Stimulated activated CD4-positive, alpha-beta T cell treated with anti-CD3 and anti-CD28 coated beads, Interleukin-12 subunit alpha, Interleukin-12 subunit beta, amount 100 ng/mL, for 24 hours (primary cell): ENCODE data around the gene PAPSS1.
"Not testable (repeated sequence)": the region's sequence is repeated elsewhere in the genome, so short reads cannot be mapped to it uniquely, and the experiment has no call there.

Source experiments
- DNase-seq, 2 experiments: peaks; one replicate each; pipeline ENCODE4 v3.0.0-alpha.2; 2020; ENCODE audit warnings: low read depth in 2 of 2

PAPSS1 gene

GRCh38 chr4:107719922-107720722 is at the start of gene PAPSS1:
Gene PAPSS1, minus strand, starts transcription at chr4:107720234. Its CDS starts 55 bp downstream, at chr4:107720179.
- DNase-seq: peak; percentile 90 to 92

DNA sequence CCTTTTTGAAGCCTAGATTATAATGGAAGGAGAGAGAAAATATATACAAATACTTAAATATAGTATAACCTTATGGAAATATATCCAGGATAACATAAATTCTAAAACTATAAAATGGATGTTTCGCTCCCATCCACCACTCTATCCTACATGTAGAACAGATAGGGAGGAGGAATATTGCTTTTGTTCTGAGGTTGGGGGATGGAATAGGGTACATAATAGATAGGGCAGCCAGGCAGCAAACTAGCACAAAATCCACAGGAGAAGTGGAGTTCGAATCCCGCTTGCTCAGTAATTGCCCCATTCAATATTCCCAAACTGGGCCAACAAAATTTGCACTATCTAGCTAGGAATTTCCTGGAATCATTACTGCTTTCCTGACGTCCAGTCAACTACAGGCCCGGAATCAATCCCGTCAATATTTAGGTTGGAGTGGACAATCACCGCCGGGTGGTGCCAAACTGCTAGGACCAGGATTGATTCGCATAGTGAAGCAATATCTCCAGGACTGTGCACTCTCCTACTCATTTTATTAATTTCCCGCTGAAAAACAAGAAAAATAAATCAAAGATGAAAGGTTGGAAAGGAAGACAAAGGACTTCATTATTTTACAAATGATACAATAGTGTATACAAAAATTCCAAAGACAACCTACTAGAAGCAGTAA is 40.4 kb upstream of the PAPSS1 start:
- DNase-seq: no peak

GRCh38 chr4:107757864-107758476 is 37.9 kb upstream of the PAPSS1 start:
- no peak for DNase-seq

DNA sequence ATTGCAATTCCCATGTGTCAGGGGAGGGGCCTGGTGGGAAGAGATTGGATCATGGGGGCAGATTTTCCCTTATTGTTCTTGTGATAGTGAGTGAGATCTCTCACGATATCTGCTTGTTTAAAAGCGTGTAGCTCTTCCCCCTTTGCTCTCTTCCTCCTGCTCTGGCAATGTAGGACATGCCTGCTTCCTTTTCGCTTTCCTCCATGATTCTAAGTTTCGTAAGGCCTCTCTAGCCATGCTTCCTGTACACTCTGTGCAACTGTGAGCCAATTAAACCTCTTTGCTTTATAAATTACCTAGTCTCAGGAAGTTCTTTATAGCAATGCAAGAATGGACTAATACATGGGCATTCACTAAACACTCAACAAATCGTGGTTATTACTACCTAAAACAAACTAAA is 37.2 kb upstream of the PAPSS1 start:
- no peak for DNase-seq

GRCh38 chr4:107755841-107756356 is 35.9 kb upstream of the PAPSS1 start:
- DNase-seq: no peak

GRCh38 chr4:107751670-107752069 is 31.6 kb upstream of the PAPSS1 start:
- no peak for DNase-seq

DNA sequence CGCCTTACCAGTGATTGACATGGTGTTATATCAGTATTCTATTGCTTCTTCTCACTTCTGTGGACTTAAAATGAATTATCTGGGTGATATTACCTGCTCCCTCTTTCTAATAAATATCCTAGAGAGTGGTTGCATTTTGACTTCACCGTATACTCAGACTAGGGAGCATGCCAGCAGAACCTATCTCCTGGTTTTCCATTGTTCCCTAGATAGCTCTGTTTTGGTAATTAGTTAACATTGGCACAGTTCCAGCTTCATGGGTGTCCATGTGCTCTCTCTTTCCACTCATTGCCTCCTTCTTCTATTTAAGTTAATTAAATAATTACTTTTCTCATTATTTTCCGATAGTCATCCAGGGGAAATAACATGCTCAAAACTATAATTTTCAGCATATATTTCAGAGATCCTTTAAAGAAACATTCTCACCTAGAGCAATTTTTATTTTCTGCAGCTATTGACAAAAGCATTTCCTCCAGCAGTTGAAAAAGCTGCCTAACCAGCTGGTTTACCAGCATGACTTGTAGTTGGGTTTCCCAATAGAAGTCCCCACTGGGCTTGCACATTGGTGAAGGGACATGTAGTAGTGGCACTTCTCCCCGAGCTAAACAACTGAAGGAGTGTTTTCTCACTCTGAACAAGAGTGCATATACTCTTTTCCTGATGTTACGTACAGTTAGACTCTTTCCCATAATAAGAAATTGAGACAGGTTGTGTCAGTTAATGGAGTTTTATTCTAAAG is 27.9 kb upstream of the PAPSS1 start:
- DNase-seq: no peak

DNA sequence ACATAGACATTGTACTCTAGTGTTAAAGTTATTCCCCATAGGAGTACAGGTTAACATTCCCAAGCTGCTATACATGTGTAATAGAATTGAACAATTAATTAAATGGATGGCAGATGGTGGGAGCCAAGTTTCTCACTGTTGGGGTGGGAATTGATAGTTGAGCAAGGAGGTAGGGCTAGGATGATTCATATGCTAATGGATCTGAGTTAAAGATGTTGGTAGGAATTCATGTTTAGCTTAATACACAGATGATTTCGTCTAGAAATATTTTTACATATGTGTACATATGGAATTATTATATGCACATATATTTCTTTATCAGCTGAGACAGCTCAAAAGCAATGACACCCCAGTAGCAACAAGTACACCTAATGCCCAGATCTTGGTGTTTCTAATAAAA is 26.1 kb upstream of the PAPSS1 start:
- no peak for DNase-seq

DNA sequence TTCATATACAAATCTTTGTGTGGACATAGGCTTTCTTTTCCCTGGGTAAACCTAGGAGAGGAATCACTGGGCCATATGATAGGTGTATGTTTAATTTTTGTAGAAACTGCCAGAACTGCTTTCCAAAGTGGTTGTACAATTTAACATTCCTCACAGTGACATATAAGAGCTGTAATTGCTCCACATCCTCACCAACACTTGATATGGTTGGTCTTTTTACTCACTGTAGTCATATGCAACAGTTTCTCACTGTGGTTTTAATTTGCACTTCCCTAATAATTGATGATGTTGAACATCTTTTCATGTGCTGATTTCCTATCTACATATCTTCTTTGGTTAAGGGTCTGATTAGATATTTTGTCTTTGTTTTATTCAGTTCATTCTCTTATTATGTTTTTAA is 24.5 kb upstream of the PAPSS1 start:
- no peak for DNase-seq

- no peak for DNase-seq
These were observed 23.5 kb upstream of the PAPSS1 start for GRCh38 chr4:107743532-107743931.

DNA sequence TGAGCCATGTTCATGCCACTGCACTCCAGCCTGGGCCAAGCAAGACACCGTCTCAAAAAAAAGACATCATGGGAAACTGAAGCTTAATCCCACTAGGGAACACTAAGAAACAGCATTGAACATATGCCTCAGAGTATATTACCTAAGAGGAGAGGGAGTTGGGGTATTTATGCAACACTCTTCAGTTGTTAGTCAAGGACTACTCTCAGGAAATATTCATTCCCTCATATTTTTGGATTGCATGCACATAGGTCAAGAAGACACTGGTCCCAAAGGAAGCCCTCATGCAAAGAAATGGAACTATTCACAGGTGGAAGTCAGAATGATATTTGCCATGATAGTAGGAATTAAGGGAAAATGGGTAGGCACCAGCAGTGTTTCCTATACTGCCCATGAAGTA is 22.8 kb upstream of the PAPSS1 start:
- DNase-seq: no peak

GRCh38 chr4:107742196-107742595 is 22.2 kb upstream of the PAPSS1 start:
- DNase-seq: no peak

GRCh38 chr4:107740950-107741701 is 21.1 kb upstream of the PAPSS1 start:
- DNase-seq: no peak

DNA sequence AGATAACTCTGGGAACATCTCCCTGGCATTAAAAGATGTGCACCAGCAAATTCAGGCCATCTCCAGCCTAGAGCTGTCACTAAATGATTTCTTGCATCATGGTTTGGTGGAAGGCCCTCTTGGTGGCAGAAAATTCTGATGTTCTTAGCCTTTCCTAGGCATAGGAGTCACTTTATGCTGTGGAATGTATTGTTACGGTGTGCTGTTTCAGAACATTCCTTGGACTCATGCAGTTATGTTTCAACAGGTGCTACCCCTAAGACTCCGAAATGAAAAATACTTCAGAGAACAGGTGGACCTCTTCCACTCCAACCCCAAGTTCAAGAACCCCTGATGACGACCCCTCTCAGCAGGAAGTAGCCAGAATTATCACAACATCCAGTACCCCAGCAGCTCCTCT is 20.3 kb upstream of the PAPSS1 start:
- DNase-seq: no peak

GRCh38 chr4:107737450-107737849 is 17.4 kb upstream of the PAPSS1 start:
- no peak for DNase-seq

GRCh38 chr4:107736924-107737448 is 17.0 kb upstream of the PAPSS1 start:
- no peak for DNase-seq

GRCh38 chr4:107736037-107736436 is 16.0 kb upstream of the PAPSS1 start:
- no peak for DNase-seq

DNA sequence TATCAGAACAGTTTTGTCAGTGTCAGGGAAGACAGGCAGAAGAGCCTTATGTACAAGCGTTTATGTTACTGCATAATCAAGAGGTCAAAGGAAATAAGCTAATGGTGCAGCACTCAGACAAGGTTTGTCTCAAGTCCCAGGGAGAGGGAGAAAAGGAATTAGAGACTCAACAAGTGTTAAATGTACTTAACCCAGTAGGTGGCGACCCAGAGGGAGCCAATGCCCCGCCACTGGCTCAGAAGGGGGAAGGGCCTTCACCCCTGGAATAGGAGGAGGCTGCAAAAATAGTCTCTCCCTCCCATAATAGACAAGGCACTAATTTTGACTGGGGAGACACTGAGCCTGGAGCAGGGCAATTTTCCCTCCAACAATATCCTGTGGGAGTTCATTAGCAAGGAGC is 14.1 kb upstream of the PAPSS1 start:
- DNase-seq: no peak

GRCh38 chr4:107733431-107733925 is 13.4 kb upstream of the PAPSS1 start:
- no peak for DNase-seq

DNA sequence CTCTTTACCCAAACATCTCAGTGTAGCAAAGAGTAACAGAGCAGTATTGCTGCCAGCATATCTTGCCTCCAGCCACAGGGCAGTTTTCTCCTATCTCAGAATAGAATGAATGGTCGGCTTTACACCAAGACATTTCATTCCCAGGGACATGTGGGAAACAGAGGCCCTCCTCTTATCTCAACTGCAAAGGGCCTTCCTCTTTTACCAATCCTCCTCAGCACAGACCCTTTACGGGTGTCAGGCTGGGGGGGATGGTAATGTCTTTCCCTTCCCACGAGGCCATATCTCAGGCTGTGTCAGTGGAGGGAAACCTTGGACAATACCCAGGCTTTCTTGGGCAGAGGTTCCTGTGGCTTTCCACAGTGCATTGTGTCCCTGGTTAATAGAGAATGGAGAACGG is 9.0 kb upstream of the PAPSS1 start:
- not testable (repeated sequence) for DNase-seq
